Activated CD4-positive, alpha-beta T cell treated with anti-CD3 and anti-CD28 coated beads, Interleukin-2, Interleukin-6, amounts not matched to agents 100 ng/mL and 50 ng/mL, durations not matched to agents 16 hours and 8 hours (primary cell): Measurements from ENCODE around the gene LINGO3.

Experiments used
- DNase-seq: peaks from one replicate; pipeline ENCODE4 v3.0.0-alpha.2; 2020

LINGO3 gene

GRCh38 chr19:2338751-2339643 is 31.0 kb upstream of the LINGO3 start:
- no peak for DNase-seq

GRCh38 chr19:2338055-2338615 is 30.2 kb upstream of the LINGO3 start:
- DNase-seq: no peak

GRCh38 chr19:2337329-2337707 is 29.4 kb upstream of the LINGO3 start:
- DNase-seq: no peak

- no peak for DNase-seq
Observed at GRCh38 chr19:2336528-2337328, 28.8 kb upstream of the LINGO3 start.

GRCh38 chr19:2335848-2336247 is 27.9 kb upstream of the LINGO3 start:
- no peak for DNase-seq

- no peak for DNase-seq
Observed at GRCh38 chr19:2334986-2335846, 27.3 kb upstream of the LINGO3 start.

- no peak for DNase-seq
Observed at GRCh38 chr19:2334426-2334825, 26.5 kb upstream of the LINGO3 start.

- no peak for DNase-seq
Observed at GRCh38 chr19:2333807-2334211, 25.9 kb upstream of the LINGO3 start.

GRCh38 chr19:2333027-2333806 is 25.3 kb upstream of the LINGO3 start:
- no peak for DNase-seq

GRCh38 chr19:2332341-2333026 is 24.5 kb upstream of the LINGO3 start:
- peak; percentile 36 for DNase-seq

GRCh38 chr19:2331601-2332246 is 23.8 kb upstream of the LINGO3 start:
- no peak for DNase-seq

- no peak for DNase-seq
Observed at GRCh38 chr19:2330632-2331284, 22.8 kb upstream of the LINGO3 start.

GRCh38 chr19:2330255-2330631 is 22.3 kb upstream of the LINGO3 start:
- DNase-seq: no peak

GRCh38 chr19:2329501-2329916 is 21.6 kb upstream of the LINGO3 start:
- no peak for DNase-seq

GRCh38 chr19:2329149-2329478 is 21.2 kb upstream of the LINGO3 start:
- DNase-seq: no peak

GRCh38 chr19:2328401-2329148 is 20.6 kb upstream of the LINGO3 start, which contains the start of the genes LSM7 and SPPL2B:
Gene LSM7, minus strand, starts transcription at chr19:2328586. Its CDS starts 20 bp downstream, at chr19:2328566.
Gene SPPL2B, plus strand, starts transcription at chr19:2328684. Its CDS starts 26 bp downstream, at chr19:2328710.
- DNase-seq: peak; percentile 96

GRCh38 chr19:2327773-2328400 is 19.9 kb upstream of the LINGO3 start:
- DNase-seq: peak; percentile 92

GRCh38 chr19:2326699-2327360 is 18.9 kb upstream of the LINGO3 start:
- no peak for DNase-seq
